ENCODE data around the gene IGF2BP1. TPM values are rescaled to one million over a fixed set of nuclear protein-coding genes. Genes with fewer than 3 reads are reported as not detected.

Gene IGF2BP1
- total RNA-seq, 4 donors from 2014 or later, result not detected

DNA sequence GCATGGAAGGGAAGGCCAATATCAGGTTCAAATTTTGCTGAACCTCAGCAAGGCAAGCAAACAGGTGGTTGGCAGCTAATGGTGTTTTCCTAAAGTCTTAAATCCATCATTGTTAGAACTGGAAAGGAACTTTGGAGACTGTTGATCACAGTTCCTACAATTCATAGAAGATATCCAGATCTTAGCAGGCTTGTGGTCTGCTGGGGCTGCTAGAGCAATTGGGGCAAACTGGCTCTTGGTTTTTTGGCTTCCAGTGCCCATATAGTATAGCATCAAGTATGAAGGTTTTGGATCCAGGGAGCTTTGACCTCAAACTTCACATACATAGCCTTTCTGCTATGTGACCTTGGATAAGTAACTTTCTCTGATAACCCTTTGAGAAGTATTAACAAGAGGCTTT, 49.7 kb downstream of the IGF2BP1 start:
- no peak for TF ChIP-seq CTCF (IDR thresholded peaks at IDR 0.05)
- TF ChIP-seq POLR2A (IDR thresholded peaks at IDR 0.05), result no peak
- intact Hi-C loops (cut with DNase I; ENCODE audit: low total_unique reads), result no loop called here
- no peak for DNase-seq (ENCODE audit: low spot score in 2 of 2)

GRCh38 chr17:49049265-49049664, 52.1 kb downstream of the IGF2BP1 start:
- TF ChIP-seq CTCF (IDR thresholded peaks at IDR 0.05), result no peak
- no peak for TF ChIP-seq POLR2A (IDR thresholded peaks at IDR 0.05)
- intact Hi-C loops (cut with DNase I; ENCODE audit: low total_unique reads), result no loop called here
- DNase-seq (ENCODE audit: low spot score in 2 of 2), result no peak
- WGBS, 2 donors, result 83 to 84% methylated on average over 9 to 11 of the region's 11 CpGs
- H3K4me3 ChIP-seq (ENCODE audit: low read depth, poor library complexity, severe bottlenecking), result no peak overlapping the region

More for the DNA sequence above, 49.7 kb downstream of the IGF2BP1 start:
- H3K4me3 ChIP-seq (ENCODE audit: low read depth, poor library complexity, severe bottlenecking), result no peak overlapping the region

DNA sequence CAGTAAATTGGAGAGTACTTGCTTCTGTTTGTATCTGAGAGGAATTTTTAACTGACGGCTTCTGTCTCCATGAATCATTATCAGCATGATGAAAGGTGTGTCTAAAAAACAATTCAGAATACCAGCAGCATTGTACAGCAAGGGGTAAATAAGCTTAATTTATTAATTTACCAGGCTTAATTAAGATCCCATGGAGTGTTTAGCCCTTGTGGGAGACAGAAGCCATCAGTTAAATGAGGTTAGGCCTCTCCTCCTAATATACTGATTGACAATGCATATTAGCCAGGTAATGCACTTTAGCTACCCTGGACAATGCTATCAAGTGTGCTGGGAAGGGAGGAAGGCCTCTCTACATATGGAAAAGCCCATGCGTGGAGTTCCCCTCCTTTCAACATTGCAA, 53.4 kb downstream of the IGF2BP1 start:
- 94 to 96% methylated on average over 2 of the region's 2 CpGs for WGBS, 2 donors
- intact Hi-C loops (cut with DNase I; ENCODE audit: low total_unique reads), result no loop called here
- DNase-seq (ENCODE audit: low spot score in 2 of 2), result no peak
- no peak overlapping the region for H3K4me3 ChIP-seq (ENCODE audit: low read depth, poor library complexity, severe bottlenecking)
- TF ChIP-seq POLR2A (IDR thresholded peaks at IDR 0.05) (no peak), CTCF (IDR thresholded peaks at IDR 0.05) (no peak)

GRCh38 chr17:49051269-49051668, 54.1 kb downstream of the IGF2BP1 start:
- 75 to 90% methylated on average over 1 of the region's 1 CpG for WGBS, 2 donors
- intact Hi-C loops (cut with DNase I; ENCODE audit: low total_unique reads), result no loop called here
- no peak for DNase-seq (ENCODE audit: low spot score in 2 of 2)
- TF ChIP-seq POLR2A (IDR thresholded peaks at IDR 0.05), result no peak
- TF ChIP-seq CTCF (IDR thresholded peaks at IDR 0.05), result no peak
- H3K4me3 ChIP-seq (ENCODE audit: low read depth, poor library complexity, severe bottlenecking), result no peak overlapping the region

DNA sequence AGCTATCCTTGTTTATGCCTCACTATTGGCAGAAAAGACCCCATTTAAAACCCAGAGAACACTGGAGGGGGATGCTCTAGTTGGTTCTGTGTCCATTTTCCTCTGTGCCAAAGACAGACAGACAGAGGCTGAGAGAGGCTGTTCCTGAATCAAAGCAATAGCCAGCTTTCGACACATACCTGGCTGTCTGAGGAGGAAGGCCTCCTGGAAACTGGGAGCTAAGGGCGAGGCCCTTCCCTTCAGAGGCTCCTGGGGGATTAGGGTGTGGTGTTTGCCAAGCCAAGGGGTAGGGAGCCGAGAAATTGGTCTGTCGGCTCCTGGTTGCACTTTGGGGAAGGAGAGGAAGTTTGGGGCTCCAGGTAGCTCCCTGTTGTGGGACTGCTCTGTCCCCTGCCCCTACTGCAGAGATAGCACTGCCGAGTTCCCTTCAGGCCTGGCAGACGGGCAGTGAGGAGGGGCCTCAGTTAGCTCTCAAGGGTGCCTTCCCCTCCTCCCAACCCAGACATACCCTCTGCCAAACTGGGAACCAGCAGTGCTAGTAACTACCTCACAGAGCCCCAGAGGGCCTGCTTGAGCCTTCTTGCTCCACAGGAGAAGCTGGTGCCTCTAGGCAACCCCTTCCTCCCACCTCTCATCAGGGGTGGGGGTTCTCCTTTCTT, 56.1 kb downstream of the IGF2BP1 start:
- intact Hi-C loops (cut with DNase I; ENCODE audit: low total_unique reads), result no loop called here
- no peak for TF ChIP-seq CTCF (IDR thresholded peaks at IDR 0.05)
- no peak for TF ChIP-seq POLR2A (IDR thresholded peaks at IDR 0.05)
- H3K4me3 ChIP-seq (ENCODE audit: low read depth, poor library complexity, severe bottlenecking), result no peak overlapping the region
- WGBS, 2 donors, result 70 to 78% methylated on average over 5 to 6 of the region's 6 CpGs
- DNase-seq (ENCODE audit: low spot score in 2 of 2), result no peak
